A673 (cell line): Measurements from ENCODE around the gene ITGAV.

Experiments
- EZH2 ChIP-seq: fragments of 200-600 bp; sonication (generic); IDR thresholded peaks from 2 replicates; pipeline ENCODE4 v1.6.1; 2017; ENCODE audit warnings: borderline replicate concordance, low read depth, mild to moderate bottlenecking, mixed read lengths, antibody characterized with exemption, low read length; ENCODE audit not compliant: poor library complexity, severe bottlenecking
- TF ChIP-seq, protein P1 (sequence below): fragments of 300-800, 200-600 bp; sonication (generic); conservative IDR thresholded peaks from 2 replicates; pipeline ENCODE4 v1.5.1; 2017; ENCODE audit warnings: low read depth, mild to moderate bottlenecking, antibody characterized with exemption, low read length, moderate library complexity, mixed read lengths

DNA sequence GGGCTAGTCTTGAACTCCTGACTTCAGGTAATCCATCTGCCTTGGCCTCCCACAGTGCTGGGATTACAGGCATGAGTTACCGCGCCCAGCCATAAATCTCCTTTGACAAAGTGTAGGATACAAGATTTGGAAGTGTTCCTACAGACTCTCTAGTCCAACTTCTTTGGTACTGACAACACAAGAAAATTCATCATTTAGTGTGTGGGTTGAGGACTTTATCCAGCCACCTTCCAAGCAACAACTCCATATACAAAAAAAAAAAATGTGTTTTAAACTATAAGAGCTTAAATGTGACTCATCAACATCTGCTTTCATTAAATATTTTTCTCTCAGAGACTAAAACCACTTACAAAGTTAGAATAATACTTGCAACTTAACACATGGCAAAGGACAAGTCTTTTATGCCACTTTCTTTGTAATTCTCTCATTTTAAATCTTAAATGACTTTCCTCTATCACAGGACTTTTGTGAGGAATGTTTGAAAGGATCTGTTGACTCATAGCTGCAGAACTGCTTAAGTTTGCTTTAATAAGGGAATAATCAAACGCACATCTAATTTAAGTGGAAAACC lies 46.2 kb upstream of the ITGAV start:
- TF ChIP-seq, protein P1, sequence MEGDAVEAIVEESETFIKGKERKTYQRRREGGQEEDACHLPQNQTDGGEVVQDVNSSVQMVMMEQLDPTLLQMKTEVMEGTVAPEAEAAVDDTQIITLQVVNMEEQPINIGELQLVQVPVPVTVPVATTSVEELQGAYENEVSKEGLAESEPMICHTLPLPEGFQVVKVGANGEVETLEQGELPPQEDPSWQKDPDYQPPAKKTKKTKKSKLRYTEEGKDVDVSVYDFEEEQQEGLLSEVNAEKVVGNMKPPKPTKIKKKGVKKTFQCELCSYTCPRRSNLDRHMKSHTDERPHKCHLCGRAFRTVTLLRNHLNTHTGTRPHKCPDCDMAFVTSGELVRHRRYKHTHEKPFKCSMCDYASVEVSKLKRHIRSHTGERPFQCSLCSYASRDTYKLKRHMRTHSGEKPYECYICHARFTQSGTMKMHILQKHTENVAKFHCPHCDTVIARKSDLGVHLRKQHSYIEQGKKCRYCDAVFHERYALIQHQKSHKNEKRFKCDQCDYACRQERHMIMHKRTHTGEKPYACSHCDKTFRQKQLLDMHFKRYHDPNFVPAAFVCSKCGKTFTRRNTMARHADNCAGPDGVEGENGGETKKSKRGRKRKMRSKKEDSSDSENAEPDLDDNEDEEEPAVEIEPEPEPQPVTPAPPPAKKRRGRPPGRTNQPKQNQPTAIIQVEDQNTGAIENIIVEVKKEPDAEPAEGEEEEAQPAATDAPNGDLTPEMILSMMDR: no peak
- no peak for TF ChIP-seq EZH2
